ENCODE measurements around the gene SPATA20.

DNA sequence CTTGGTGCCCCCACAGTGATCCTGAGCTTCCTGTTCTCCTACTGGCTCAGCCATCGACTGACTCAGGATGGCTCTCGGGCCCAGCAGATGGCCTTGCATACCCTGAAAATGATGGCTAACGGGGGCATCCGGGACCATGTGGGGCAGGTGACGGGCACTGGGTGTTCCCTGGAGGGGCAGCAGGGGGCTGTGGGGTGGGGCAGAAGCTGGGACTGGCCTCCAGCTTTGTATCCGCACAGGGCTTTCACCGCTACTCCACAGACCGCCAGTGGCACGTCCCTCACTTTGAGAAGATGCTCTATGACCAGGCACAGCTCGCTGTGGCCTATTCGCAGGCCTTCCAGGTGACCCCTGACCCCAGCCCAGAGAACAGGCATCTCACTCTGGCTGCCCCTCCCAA is 3.0 kb downstream of the SPATA20 start:
- TF ChIP-seq CTCF (IDR thresholded peaks at IDR 0.05; ENCODE audit: low read depth, low read length) (no peak), EZH2phosphoT487 (IDR thresholded peaks at IDR 0.05; ENCODE audit: low read depth) (no peak)

All from OCI-LY3 (cell line).